NCI-H1694 treated with DMSO at 0.1 percent for 48 hours (cell line): ENCODE data around the gene SH2D3C.
A peak's percentile ranks its signal among the peaks of the same experiment; 100 is the strongest.

ENCODE experiments used
- DNase-seq: peaks from one replicate; lab custom pipeline; 2025; lab: John Stamatoyannopoulos, UW

Gene SH2D3C, protein sequence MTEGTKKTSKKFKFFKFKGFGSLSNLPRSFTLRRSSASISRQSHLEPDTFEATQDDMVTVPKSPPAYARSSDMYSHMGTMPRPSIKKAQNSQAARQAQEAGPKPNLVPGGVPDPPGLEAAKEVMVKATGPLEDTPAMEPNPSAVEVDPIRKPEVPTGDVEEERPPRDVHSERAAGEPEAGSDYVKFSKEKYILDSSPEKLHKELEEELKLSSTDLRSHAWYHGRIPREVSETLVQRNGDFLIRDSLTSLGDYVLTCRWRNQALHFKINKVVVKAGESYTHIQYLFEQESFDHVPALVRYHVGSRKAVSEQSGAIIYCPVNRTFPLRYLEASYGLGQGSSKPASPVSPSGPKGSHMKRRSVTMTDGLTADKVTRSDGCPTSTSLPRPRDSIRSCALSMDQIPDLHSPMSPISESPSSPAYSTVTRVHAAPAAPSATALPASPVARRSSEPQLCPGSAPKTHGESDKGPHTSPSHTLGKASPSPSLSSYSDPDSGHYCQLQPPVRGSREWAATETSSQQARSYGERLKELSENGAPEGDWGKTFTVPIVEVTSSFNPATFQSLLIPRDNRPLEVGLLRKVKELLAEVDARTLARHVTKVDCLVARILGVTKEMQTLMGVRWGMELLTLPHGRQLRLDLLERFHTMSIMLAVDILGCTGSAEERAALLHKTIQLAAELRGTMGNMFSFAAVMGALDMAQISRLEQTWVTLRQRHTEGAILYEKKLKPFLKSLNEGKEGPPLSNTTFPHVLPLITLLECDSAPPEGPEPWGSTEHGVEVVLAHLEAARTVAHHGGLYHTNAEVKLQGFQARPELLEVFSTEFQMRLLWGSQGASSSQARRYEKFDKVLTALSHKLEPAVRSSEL

DNA sequence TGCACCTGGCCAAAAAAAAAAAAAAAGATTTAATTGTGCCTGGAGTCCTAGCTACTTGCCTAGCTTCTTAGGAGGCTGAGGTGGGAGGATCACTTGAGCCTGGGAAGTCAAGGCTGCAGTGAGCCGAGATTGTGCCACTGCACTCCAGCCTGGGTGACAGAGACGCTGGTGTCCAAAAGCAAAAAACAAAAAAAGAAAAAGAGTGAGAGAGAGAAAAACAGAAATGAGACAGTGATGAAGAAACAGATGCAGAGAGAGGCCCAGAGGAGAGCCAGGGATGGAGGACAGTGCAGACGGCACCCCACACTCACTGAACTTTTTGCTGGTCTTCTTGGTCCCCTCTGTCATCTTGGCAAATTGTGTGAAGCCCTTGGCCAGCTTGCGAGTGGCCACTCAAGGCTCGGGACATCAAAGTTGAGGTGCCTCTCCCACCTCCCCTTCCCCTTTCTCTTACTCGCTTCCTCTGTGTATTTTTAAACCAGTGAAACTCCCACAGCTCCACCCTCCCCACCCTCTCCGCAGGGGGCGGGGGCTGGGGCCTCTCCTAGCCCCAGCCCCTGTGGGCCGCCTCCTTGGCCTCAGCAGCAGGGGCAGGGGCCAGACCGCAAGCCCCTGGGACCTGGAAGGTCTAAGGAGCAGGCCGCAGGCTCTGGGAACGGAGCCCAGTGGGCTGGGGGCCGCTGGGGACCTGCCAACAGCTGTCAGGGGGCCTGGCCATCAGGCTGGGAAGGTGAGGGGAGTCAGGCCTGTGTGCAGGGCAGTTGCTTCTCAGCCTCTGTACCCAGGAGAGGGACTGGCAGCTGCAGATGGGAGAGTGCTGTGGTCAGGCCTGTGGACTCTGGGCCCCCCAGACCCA, at the start of gene SH2D3C:
SH2D3C (minus strand) TSS at position 387 of the 856 bp plus-strand sequence; CDS start at position 348, 39 bp downstream.
- no peak for DNase-seq

DNA sequence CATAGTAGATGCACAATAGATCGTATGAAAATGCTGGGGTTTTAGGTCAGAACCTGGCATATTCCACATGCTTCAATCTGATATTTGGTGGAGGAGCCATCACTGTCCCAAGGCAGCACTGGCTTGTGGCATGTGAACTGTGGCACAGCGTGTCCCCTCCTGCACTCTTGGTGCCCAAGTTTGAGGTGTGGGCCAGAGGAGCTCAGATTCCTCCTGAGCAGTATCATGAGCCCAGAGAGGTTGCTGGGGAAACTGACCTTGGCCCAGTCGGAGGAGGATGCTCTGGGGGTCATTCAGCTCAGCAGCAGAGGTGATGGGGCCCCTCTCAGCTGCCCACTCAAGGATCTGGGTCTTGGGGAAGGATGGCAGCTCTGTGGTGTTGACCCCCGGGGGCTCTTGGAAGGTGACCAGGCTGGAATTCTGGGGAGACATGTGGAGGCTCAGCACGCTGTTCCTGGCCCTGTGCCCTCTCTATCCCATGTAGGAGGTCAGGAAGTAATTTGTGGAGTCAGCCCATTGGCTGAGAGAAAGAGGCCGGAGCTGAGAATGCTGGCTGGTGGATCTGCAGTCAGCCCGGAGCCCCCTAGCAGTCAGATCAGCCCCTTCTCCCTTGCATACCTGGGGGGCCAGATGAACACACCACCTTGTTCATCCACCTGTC, 47.9 kb upstream of the SH2D3C start:
- no peak for DNase-seq

DNA sequence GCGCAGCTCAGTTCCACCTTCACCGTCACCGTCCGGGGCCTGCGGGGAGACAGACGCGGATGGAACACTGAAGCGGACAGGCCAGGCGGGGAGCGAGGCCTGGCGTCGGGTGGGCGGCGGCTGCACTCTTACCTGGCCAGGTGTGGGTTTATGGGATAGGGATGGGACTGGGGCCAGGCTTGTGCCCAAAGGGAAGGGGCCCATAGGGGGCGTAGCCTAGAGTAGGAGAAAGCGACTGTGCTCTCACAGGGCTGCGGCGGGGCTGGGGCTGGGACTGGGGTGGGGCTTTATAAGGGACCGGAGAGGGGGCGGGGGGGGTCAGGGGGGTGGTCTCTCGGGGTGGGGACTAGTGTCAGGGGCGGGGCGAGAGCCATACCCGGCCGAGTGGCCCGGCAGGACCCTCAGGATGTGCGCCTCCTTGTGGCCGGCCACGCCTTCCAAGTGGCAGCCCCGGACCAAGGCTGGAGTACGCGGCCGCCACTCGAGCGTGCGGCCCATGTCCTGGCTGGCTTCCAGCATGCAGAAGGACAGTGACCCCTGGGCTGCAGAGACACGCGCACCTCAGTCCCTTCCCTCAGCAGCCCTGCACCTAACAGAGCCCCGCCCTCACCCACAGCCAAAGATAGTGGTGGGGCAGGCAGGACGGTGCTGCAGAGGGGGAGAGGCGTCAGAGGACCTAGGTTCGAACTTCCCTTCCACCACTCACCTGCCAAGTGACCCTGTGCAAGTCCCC, 47.0 kb upstream of the SH2D3C start:
- DNase-seq = no peak

DNA sequence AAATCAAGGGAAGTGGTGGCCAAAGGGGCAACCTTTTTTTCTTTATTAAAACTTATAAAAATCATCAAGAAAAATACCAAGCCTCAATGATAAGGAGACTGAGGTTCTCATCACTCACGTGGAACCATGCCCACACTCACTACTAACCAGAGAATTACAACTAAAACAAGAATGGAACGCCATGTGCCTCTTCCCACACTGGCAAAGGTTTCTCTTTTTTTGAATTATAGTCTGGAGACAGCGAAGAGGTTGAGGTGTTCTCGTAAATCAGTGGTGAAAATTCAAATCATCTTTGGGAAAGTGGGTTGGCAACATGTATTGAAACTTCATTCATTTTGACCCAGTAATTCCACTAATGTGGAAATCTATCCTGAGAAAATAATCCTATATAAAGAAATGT, 43.6 kb upstream of the SH2D3C start:
- DNase-seq = no peak

DNA sequence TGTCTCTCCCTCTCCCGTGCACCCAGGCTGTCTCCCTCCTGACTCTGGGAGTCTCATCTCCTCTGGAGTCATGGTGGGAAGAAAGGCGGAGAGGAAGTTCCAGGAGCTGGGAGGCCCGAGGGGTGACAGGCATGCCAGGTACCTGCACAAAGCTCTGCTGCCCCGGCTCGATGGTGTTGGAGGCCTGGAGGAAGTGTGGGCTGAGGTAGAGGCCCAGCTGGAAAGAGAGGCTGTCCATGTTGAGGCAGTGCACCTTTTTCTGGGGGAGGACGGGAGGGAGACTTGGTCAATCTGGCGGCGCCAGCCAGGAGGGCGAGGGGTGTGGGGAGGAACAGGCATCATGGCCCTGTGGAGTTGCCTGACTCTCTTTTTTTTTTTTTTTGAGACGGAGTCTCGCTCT, 40.1 kb upstream of the SH2D3C start:
- DNase-seq = no peak

DNA sequence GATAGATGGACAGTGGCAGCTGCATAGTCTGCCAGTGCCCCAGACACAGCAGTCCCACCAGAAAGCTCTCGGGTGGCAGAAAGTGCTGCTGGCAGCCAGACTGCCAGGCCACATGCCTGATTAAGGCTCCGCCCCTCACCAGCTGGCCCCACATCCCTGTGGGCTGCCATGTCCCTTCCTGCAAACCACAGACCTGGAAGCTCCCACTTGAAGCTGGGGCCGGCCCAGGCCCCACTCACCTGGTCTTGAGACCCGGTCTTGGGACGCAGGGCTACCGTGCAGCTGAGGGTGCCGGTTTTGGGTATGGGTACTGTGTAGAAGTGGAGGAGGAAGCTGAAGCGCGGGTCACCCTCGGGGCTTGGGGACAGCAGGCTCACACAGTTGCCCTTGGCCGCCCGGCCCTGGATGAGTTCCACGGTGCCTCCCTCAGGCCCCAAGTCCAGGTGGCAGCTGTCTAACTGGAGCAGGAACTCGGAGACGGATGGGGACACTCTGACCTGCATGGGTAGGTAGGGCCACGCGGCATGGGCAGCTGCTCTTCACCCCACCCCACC, 39.5 kb upstream of the SH2D3C start:
- peak; percentile 43 for DNase-seq

DNA sequence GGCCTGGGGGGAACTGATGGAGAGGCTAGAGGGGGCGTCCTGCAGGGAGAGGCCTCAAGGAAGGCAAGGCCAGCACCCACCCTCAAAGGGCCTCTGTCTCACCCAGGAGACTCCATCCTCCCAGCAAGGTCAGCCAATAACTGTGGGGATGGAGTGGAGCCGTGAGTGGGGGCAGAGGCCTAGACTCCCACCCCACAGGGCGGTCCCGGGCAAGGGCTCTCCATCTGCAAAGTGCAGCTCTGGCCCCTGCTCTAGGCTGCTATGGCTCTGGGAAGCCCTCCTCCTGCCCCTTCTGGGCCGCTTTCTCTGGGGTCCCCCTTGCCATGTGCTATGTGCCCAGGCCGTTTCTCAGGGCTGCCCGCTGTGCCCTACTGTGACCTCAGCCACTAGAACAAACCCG, 38.3 kb upstream of the SH2D3C start:
- no peak for DNase-seq

DNA sequence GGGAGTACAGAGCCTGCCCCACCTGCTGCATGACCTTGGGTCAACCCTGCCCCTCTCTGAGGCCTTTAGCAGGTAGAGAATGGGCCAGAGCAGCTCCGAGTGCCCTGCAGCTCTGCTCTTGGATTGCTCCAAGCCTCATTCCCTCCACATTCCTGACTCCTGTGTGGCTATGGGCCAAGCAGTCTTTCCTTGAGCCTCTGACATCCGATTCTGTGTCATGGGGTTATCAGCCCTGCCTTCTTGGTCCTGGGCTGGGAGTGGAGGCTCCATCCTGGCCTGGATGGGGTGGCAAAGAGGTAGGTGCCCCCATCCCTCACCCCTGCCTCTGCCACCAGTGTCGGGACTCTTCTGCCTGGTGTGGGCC, 37.9 kb upstream of the SH2D3C start:
- no peak for DNase-seq

DNA sequence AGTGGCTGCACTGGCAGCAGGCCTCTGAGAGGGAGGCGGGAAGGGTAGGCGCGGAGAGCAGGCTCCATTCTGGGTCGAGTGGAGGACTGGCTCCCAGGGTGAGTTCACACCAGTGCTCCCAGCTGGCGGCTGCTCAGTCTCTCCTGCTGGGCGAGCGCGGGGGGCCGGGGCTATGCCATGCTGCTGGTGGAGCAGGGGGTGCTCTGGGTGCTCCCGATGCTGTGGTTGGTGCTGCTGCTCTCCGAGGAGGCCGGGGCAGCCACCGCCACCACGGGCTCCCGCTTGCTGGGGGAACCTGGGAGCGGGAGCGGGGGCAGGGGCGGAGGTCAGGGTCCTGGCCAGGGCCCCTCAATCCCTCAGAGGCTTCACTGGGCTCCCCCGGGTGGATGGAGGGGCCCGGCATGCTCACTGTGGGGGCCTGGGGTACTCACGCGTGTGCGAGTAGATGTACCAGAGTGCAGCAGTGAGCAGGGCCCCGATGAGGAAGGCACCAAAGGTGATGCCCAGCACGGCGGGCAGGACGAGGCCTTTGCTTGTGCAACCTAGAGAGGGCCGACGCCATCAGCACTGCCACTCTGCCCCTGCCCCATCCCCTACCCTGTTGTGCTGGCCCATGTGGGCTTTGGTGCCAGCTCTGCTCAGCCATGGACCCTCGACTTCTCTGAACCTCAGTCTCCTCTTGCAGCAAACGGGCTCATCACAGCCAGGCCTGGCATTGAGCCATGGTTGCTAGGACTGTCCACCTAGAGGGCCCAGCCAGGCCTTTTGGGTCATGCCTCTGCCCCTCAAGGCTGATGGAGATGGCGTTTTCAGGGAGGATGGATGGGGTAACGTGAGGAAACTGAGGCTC, 37.3 kb upstream of the SH2D3C start:
- no peak for DNase-seq

DNA sequence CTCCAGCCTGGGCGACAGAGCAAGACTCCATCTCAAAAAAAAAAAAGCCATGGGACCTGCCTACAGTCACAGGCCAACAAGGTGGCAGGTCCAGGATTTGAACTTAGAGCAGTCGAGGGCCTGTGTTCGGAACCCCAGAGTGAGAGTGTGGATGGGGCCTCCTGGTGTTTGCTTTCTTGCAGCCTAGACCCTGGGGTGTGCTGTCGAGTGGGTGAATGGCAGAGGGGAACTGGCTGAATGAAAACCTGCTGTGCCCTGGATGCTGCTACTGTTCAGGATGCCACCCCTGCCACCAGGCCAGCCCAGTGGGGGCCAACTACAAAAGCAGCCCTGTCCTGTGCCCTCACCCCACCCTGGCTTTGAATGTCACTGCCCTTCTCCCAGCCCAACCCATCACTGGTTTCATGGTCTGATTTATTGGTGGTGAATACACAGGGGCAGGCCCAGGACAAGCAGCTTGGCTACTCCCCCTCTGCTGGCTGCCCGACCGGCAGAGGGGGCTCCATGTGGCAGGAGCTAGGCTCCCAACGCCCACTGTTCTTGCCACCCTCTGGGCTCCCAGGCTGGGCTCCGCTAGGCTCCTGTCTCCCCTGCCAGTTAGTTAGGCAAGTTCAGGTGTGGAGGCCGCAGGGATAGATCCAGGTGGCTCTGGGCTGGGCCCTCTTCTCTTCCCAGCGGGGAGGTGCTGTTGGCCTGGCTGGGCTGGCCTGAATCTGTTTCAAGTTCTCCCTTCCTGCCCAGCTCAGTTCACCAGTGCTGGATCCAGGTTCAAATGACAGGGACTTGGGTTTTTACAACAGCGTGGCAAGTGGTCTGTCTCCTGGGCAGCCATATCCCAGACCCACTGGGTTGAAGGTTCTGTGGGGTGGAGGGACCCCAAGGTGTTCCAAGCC, 36.4 kb upstream of the SH2D3C start:
- DNase-seq = no peak

DNA sequence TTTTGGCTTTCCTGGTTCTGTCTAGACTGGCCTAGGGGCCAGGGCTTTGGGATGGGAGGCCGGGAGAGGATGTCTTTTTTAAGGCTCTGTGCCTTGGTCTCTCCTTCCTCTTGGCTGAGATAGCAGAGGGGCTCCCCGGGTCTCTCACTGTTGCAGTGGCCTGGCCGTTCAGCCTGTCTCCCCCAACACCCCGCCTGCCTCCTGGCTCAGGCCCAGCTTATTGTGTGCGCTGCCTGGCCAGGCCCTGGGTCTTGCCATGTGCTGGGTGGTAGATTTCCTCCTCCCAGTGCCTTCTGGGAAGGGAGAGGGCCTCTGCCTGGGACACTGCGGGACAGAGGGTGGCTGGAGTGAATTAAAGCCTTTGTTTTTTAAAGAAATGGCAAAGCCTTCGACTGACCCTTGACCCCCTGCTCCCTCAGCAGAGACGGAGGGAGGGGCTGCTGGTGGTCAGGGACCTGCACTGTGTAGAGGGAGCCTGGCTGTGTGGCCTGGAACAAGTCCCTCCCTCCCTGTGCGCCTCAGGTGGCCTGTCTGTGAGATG, 35.3 kb upstream of the SH2D3C start:
- DNase-seq = no peak

DNA sequence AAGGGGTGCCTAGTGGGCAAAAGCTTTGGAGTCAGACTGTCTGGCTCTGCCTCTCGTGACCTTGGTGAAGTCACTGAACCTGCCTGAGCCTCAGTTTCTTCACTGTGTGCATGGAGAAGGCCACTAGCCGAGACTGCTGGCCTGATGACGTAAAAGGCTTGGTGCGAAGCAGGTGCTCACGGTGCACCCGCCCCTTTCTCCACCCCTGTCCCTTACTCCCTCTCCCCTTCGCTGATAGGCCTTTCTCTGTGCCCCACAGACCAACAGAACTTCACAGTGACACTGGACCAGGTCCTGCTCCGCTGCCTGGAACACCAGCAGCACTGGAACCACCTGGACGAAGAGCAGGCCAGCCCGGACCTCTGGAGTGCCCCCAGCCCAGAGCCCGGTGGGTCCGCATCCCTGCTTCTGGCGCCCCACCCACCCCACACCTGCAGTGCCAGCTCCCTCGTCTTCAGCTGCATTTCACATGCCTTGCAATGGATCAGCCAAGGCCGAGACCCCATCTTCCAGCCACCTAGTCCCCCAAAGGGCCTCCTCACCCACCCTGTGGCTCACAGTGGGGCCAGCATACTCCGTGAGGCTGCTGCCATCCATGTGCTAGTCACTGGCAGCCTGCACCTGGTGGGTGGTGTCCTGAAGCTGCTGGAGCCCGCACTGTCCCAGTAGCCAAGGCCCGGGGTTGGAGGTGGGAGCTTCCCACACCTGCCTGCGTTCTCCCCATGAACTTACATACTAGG, 34.6 kb upstream of the SH2D3C start:
- DNase-seq = no peak

DNA sequence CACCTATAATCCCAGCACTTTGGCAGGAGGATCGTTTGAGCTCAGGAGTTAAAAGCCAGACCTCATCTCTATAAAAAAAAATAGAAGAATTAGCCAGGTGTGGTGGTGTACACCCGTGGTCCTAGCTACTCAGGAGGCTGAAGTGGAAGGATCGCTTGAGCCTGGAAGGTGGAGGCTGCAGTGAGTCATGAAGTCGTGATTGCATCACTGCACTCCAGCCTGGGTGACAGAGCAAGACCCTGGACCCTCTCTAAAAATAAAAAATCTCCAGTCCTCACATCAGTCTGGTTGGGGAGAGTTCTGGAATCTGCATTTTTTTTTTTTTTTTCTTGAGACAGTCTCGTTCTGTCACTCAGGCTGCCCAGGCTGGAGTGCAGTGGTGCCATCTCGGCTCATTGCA, 33.5 kb upstream of the SH2D3C start:
- DNase-seq = no peak

DNA sequence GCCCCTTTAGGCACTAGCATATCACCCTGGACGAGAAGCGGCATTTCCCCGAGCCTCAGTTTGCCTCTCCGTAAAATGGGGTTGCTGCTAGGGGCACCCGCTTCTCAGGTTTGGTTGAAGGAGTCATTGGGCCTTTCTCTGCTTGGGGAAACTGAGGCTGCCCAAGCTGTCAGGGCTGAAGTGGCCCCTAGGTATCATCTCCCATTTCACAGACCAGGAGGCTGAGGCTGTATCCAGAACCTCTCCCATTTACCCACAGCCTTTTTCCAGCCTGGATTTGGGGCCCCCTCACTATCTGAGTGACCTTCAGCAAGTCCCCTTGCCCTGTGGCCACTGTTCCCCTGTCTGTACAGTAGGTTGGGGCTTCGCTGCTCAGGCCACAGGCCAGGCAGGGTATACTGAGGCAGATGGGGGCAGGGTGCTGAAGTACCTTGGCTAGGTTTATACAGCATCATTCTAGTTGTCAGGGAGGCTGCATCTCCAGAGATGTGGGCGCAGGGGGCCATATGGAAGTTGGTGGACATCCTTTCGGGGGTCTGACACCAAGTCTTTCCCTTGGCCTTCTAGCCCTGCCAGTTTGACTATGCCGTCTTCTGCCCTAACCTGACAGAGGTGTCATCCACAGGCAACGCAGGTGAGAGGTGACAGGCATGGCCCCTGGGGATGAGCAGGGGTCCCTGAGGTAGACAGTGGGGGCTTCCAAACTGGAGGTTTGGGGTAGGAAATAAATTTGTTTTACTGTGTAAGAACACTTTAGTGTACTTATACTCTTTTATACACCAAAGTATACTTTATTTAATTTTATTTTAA, 32.1 kb upstream of the SH2D3C start:
- DNase-seq = no peak

DNA sequence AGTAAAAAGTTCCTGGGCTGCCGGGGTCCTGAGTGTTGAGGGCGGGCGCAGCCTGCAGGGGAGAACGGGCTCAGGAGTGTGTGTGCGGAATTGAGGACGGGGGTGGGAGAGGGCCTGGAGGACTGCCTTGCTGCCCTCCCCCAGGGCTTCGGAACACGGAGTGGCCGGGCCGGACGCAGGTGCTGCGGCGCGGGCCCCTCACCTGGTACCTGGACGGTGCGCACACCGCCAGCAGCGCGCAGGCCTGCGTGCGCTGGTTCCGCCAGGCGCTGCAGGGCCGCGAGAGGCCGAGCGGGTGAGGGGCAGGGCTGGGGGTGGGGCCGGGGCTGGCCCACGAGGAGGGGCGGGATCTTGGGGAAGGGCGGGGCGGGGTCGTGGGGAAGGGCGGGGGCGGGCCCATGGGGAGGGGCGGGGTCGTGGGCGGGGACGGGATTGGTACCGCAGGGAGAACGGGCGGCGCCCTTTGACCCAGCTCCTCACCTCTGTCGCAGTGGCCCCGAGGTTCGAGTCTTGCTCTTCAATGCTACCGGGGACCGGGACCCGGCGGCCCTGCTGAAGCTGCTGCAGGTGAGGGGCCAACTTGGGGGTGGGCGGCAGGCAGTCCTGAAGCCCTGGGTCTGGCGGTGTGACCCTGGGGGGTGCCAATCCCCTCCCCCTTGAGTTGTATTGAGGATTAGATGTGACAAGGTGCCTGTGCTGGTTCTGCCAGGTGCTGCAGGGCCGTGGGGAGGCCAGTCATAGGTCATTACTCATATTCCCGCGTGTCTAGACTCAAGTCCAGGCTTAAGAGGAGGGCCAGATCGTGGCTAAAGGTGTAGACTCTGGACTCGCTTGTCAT, 31.3 kb upstream of the SH2D3C start:
- no peak for DNase-seq

DNA sequence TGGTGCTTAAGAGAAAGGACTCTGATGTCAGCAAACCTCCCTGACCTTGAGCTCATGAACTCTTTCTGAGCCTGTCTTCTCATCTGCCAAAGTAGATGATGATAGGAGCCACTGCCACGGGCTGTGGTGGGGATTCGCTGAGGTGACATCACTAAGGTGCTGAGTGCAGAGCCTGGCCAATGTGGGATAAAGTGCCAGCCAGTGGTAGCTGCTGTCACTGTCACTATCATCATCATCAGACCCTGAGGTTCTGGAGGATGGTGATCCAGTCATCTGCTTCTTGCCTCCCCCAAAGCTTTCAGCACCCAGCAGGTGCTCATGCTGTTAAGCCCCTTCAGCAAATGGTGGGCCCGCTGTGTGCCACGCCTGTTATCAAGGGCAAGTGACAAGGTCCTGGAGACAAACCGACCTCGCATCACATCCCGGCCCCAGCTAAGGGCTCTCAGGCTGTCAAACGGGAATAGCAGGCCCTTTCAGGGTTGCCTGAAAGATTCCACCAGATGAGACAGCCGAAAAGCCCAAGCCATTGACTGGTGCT, 30.6 kb upstream of the SH2D3C start:
- DNase-seq = no peak
